PC-9 (cell line): ENCODE results near the gene PPL.

Experiments used
- EZH2 ChIP-seq: fragments of 200-600 bp; sonication (generic); IDR thresholded peaks from 2 replicates; pipeline ENCODE4 v1.8.0; 2017; ENCODE audit warnings: antibody characterized with exemption, low read depth
- TF ChIP-seq, protein P1 (sequence below): fragments of 200-600 bp; sonication (generic); conservative IDR thresholded peaks from 2 replicates; pipeline ENCODE4 v1.6.1; 2017; ENCODE audit warnings: mixed run types, antibody characterized with exemption, mild to moderate bottlenecking, moderate library complexity

DNA sequence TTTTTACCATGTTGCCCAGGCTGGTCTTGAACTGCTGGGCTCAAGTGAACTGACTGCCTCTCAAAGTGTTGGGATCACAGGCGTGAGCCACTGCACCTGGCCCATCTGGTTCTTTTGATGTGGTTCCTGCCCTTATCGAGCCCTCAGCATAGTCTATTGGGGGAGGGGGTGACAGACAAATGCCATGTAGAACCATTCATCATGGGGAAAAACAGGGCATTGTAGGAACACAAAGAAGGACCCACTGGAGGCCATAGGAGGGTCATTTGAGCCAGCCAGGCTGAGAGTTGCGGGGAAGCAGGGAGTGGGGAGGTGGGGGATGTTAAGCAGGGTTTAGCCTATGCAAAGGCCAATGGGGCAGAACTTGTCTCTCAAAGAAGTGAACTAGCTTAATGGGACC, 33.1 kb upstream of the PPL start:
- TF ChIP-seq, protein P1, sequence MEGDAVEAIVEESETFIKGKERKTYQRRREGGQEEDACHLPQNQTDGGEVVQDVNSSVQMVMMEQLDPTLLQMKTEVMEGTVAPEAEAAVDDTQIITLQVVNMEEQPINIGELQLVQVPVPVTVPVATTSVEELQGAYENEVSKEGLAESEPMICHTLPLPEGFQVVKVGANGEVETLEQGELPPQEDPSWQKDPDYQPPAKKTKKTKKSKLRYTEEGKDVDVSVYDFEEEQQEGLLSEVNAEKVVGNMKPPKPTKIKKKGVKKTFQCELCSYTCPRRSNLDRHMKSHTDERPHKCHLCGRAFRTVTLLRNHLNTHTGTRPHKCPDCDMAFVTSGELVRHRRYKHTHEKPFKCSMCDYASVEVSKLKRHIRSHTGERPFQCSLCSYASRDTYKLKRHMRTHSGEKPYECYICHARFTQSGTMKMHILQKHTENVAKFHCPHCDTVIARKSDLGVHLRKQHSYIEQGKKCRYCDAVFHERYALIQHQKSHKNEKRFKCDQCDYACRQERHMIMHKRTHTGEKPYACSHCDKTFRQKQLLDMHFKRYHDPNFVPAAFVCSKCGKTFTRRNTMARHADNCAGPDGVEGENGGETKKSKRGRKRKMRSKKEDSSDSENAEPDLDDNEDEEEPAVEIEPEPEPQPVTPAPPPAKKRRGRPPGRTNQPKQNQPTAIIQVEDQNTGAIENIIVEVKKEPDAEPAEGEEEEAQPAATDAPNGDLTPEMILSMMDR: no peak
- no peak for TF ChIP-seq EZH2
